BJ (cell line): ENCODE measurements around the gene SLC27A1. TPM values are rescaled to one million over a fixed set of nuclear protein-coding genes. Genes with fewer than 3 reads are reported as not detected.

Experiments
- CTCF ChIA-PET: fragments of 350-600 bp; formaldehyde crosslinking; extraction: SDS; loops from one replicate; lab custom pipeline; 2021; ENCODE audit warnings: antibody characterized with exemption, inconsistent platforms; lab: Yijun Ruan, JAX
- POLR2A ChIA-PET: fragments of 300-600 bp; sonication (Branson Sonifier 250); formaldehyde crosslinking; extraction: SDS; loops from one replicate; lab custom pipeline; 2021; ENCODE audit warnings: antibody characterized with exemption; lab: Charles Lee
- DNase-seq: peaks from one replicate; pipeline ENCODE4 v3.0.0-alpha.2; 2011; ENCODE audit warnings: low read depth
- H3K27me3 ChIP-seq: 2 replicates; pipeline ENCODE4 v1.6.0; 2011; ENCODE audit warnings: low read length; ENCODE audit not compliant: control insufficient read depth, insufficient read depth
- H3K36me3 ChIP-seq: 2 replicates; pipeline ENCODE4 v1.5.1; 2011; ENCODE audit warnings: low read length; ENCODE audit not compliant: control insufficient read depth, insufficient read depth
- H3K4me3 ChIP-seq: 2 replicates; pipeline ENCODE4 v1.5.1; 2011; ENCODE audit warnings: low read depth, mild to moderate bottlenecking, control low read depth, low read length
- CTCF ChIP-seq: IDR thresholded peaks from 2 replicates; pipeline ENCODE4 v1.5.1; 2011; ENCODE audit warnings: low read depth, mild to moderate bottlenecking, control low read depth, inconsistent platforms, low read length, moderate library complexity; ENCODE audit not compliant: insufficient read depth
- polyA plus RNA-seq: library from polyadenylated mRNA; depleted of rRNA; stranded (reverse); fragments of >200 nt; gene quantifications from 2 replicates; pipeline ENCODE4 v1.2.3, GENCODE V29; 2011

SLC27A1 gene
- polyA plus RNA-seq, 1 experiment: 18.8 TPM

GRCh38 chr19:17467471-17468301, 2.6 kb upstream of the SLC27A1 start:
- H3K36me3 ChIP-seq: no peaks in the 10 kb centered on the region
- DNase-seq: no peak
- H3K27me3 ChIP-seq: no peaks in the 10 kb centered on the region
- H3K4me3 ChIP-seq: no peak overlapping the region
- no peak for TF ChIP-seq CTCF
- CTCF ChIA-PET: interaction anchor here (1.2 to 3.8 kb wide), 3 partner anchors 14 to 106 kb away, joined by 3 to 23 read pairs (median 18); partner anchors contain the start of gene CCDC194
- POLR2A ChIA-PET: no interaction called here

- POLR2A ChIA-PET: no interaction called here
- TF ChIP-seq CTCF: no peak
- H3K4me3 ChIP-seq: peak overlapping the region; percentile 54
- H3K27me3 ChIP-seq: no peaks in the 10 kb centered on the region
- no peak for DNase-seq
- CTCF ChIA-PET: interaction anchor here (0.8 to 3.8 kb wide), 4 partner anchors 10 to 105 kb away, joined by 3 to 23 read pairs (median 3); no protein-coding TSS in a partner anchor
- H3K36me3 ChIP-seq: no peaks in the 10 kb centered on the region
These were observed 1.8 kb upstream of the SLC27A1 start for GRCh38 chr19:17468302-17469091.

- Histone ChIP-seq H3K36me3 (no peaks in the 10 kb centered on the region), H3K27me3 (no peaks in the 10 kb centered on the region), H3K4me3 (peak overlapping the region; percentile 54)
- ChIA-PET CTCF (interaction anchor here (0.8 to 1.0 kb wide), 3 partner anchors 10 to 104 kb away, joined by 3 read pairs; no protein-coding TSS in a partner anchor), POLR2A (no interaction called here)
- TF ChIP-seq CTCF: no peak
- no peak for DNase-seq
These were observed 1.2 kb upstream of the SLC27A1 start for GRCh38 chr19:17469092-17469480.

GRCh38 chr19:17469481-17470067, 750 bp upstream of the SLC27A1 start:
- Histone ChIP-seq H3K36me3 (no peaks in the 10 kb centered on the region), H3K4me3 (peak overlapping the region; percentile 54), H3K27me3 (no peaks in the 10 kb centered on the region)
- DNase-seq: no peak
- CTCF ChIA-PET: interaction anchor here (0.8 to 1.0 kb wide), 2 partner anchors 9 to 104 kb away, joined by 3 read pairs; no protein-coding TSS in a partner anchor
- POLR2A ChIA-PET: interaction anchor here (0.8 kb wide), 1 partner anchor 50 kb away, joined by 3 read pairs; no protein-coding TSS in a partner anchor
- no peak for TF ChIP-seq CTCF
